DOHH2 (cell line): ENCODE data around the gene SENP3.
A peak's percentile ranks its signal among the peaks of the same experiment; 100 is the strongest.

Experiments
- H3F3A ChIP-seq: fragments of 200-600 bp; sonication (generic), shearing (Covaris generic); 2 replicates; pipeline ENCODE4 v1.6.0; 2016; ENCODE audit warnings: antibody characterized with exemption, mild to moderate bottlenecking; ENCODE audit not compliant: control insufficient read depth, insufficient read depth
- H3K27ac ChIP-seq: fragments of 200-600 bp; sonication (generic); 2 replicates; pipeline ENCODE4 v1.5.1; 2014; ENCODE audit warnings: low read depth, mild to moderate bottlenecking, low read length, moderate library complexity
- H3K27me3 ChIP-seq: fragments of 200-600 bp; sonication (generic); 2 replicates; pipeline ENCODE4 v1.6.1; 2014; ENCODE audit warnings: mild to moderate bottlenecking, low read length, mixed read lengths; ENCODE audit not compliant: control insufficient read depth
- H3K36me3 ChIP-seq: fragments of 200-600 bp; sonication (generic); 2 replicates; pipeline ENCODE4 v1.6.1; 2014; ENCODE audit warnings: mild to moderate bottlenecking, low read length, moderate library complexity, mixed read lengths; ENCODE audit not compliant: control insufficient read depth
- H3K4me1 ChIP-seq: fragments of 200-600 bp; sonication (generic); 2 replicates; pipeline ENCODE4 v1.6.1; 2014; ENCODE audit warnings: mild to moderate bottlenecking, low read length, mixed read lengths; ENCODE audit not compliant: control insufficient read depth
- H3K4me2 ChIP-seq: fragments of 200-600 bp; sonication (generic); 2 replicates; pipeline ENCODE4 v1.6.0; 2014; ENCODE audit warnings: mild to moderate bottlenecking, low read length, moderate library complexity
- H3K4me3 ChIP-seq: fragments of 200-600 bp; sonication (generic); 2 replicates; pipeline ENCODE4 v1.5.1; 2014; ENCODE audit warnings: mild to moderate bottlenecking, low read length, mixed read lengths
- H3K79me2 ChIP-seq: fragments of 200-600 bp; sonication (generic); 2 replicates; pipeline ENCODE4 v1.6.1; 2014; ENCODE audit warnings: mild to moderate bottlenecking, low read length, mixed read lengths; ENCODE audit not compliant: control insufficient read depth
- H3K9me2 ChIP-seq: fragments of 200-600 bp; sonication (generic); replicated peaks from 2 replicates; pipeline ENCODE4 v1.6.1; 2014; ENCODE audit warnings: mild to moderate bottlenecking, low read length, mixed read lengths; ENCODE audit not compliant: control insufficient read depth
- H3K9me3 ChIP-seq: fragments of 200-600 bp; sonication (generic); 2 replicates; pipeline ENCODE4 v1.6.1; 2014; ENCODE audit warnings: antibody characterized with exemption, low read length, mixed read lengths; ENCODE audit not compliant: control insufficient read depth, insufficient read depth
- H4K20me1 ChIP-seq: fragments of 200-600 bp; sonication (generic); 2 replicates; pipeline ENCODE4 v1.6.0; 2014; ENCODE audit warnings: low read depth, mild to moderate bottlenecking, antibody characterized with exemption, low read length, moderate library complexity; ENCODE audit not compliant: control insufficient read depth, insufficient read depth
- EZH2phosphoT487 ChIP-seq: fragments of 200-600 bp; sonication (generic); IDR thresholded peaks from 2 replicates; pipeline ENCODE4 v1.6.1; 2017; ENCODE audit warnings: borderline replicate concordance, mild to moderate bottlenecking, antibody characterized with exemption, low read length, moderate library complexity, mixed read lengths
- TF ChIP-seq, protein P1 (sequence below): fragments of 200-600 bp; sonication (generic); IDR thresholded peaks from one replicate; pipeline ENCODE4 v1.5.1; 2014; ENCODE audit warnings: antibody characterized with exemption, mild to moderate bottlenecking, low read depth, low read length; ENCODE audit not compliant: poor library complexity, severe bottlenecking

SENP3 gene

DNA sequence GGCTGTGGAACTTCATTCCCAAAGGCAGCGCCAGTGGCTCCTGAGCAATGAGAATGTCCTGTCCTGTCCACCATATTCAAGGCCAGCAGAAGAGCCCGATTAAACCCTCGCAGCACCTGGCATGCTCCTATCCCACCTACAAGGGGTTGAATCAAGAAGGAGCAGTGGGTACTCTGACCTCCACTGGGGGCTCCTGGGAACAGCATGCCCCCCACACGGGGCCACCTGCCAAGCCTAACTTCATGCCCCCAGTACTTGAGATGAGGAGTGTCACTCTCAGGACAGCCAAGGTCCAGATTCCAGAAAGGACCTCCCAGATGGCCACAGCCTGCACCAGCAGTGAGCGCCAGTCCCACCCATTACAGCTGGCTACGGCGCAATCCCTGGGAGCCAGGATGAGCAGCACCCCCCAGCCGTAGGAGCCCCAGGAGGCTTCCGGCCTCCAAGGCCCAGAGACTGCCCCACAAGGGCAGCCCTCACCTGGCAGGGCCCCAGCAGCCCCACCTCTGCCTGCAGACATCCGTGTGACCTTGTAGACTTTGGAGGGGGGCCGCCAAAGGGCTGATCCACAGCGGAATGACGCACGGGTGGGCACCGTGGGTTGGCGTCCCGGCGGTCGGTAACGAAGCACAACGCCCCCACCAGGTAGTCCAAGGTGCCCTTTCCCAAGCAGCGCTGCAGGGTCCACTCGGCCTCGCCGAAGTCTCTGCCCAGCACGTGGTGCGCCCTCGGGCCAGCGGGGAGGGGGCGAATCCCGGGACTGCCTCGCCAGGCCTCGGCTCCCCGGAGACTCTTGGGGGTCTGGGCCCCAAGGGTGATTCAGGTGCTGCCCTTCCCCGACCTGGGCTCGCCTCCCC, 20.9 kb downstream of the SENP3 start:
- Histone ChIP-seq H3K27ac (peak overlapping the region; percentile 82), H3K9me3 (no peaks in the 10 kb centered on the region), H3K4me1 (peaks cover 55% of the 10 kb centered on the region), H3K4me2 (peak overlapping the region; percentile 85), H3F3A (peaks cover 32% of the 10 kb centered on the region), H3K36me3 (peaks cover 74% of the 10 kb centered on the region), H3K4me3 (peak overlapping the region; percentile 93), H3K27me3 (no peaks in the 10 kb centered on the region), H3K9me2 (no peaks in the 10 kb centered on the region), H4K20me1 (no peaks in the 10 kb centered on the region), H3K79me2 (peaks cover 42% of the 10 kb centered on the region)
- no peak for TF ChIP-seq EZH2phosphoT487
- TF ChIP-seq, protein P1, sequence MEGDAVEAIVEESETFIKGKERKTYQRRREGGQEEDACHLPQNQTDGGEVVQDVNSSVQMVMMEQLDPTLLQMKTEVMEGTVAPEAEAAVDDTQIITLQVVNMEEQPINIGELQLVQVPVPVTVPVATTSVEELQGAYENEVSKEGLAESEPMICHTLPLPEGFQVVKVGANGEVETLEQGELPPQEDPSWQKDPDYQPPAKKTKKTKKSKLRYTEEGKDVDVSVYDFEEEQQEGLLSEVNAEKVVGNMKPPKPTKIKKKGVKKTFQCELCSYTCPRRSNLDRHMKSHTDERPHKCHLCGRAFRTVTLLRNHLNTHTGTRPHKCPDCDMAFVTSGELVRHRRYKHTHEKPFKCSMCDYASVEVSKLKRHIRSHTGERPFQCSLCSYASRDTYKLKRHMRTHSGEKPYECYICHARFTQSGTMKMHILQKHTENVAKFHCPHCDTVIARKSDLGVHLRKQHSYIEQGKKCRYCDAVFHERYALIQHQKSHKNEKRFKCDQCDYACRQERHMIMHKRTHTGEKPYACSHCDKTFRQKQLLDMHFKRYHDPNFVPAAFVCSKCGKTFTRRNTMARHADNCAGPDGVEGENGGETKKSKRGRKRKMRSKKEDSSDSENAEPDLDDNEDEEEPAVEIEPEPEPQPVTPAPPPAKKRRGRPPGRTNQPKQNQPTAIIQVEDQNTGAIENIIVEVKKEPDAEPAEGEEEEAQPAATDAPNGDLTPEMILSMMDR = no peak

DNA sequence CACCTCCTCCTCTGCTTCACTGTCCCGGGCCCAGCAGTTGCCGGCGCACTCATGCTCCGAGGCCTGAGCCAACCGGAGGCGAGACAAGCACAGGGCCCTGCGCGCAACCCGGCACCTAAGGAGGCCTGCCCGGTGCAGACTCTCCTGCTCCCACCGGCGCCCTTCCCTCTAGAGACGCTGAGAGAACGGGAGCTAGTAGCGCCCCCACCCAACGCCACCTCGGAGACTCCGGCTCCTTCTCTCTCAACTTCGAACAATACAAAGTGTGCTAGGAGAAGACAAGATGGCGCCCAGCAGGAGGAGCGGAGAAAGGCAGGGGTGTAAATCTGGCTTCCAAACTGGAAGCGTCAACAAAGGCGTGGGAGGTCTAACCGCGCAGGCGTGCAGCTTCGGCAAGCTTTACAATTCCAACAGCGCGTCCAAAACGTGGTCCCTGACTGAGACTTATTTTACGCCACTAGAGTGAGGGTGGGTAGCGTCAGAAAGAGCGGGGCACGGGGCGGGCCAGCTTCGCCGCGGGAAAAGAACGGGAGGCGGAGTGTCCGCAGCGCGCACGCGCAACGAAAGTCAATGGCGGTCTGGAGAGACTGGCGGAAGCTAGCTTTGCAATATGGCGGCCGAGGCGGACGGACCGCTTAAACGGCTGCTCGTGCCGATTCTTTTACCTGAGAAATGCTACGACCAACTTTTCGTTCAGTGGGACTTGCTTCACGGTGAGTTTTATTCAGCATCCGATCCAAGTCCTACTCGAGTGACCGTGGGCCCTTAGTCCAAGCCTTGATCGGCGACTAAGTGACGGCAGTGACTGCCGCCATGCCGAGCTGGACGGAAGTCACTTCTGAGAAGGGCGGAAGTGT, 21.8 kb downstream of the SENP3 start, which contains the start of gene MPDU1:
MPDU1 (plus strand) TSS at position 600 of the 857 bp plus-strand sequence; CDS start at position 611, 11 bp downstream.
- TF ChIP-seq, protein P1 = peak; percentile 29
- TF ChIP-seq EZH2phosphoT487 = no peak
- peak within 1 kb of the TSS; percentile 82 for H3K27ac ChIP-seq
- H3K4me1 ChIP-seq = peaks cover 47% of the 10 kb centered on the region
- H3K4me3 ChIP-seq = peak within 1 kb of the TSS; percentile 93
- H4K20me1 ChIP-seq = no peaks in the 10 kb centered on the region
- H3K79me2 ChIP-seq = peaks cover 42% of the 10 kb centered on the region
- no peaks in the 10 kb centered on the region for H3K9me2 ChIP-seq
- no peaks in the 10 kb centered on the region for H3K27me3 ChIP-seq
- H3K36me3 ChIP-seq = peaks cover 73% of the 10 kb centered on the region
- peaks cover 23% of the 10 kb centered on the region for H3F3A ChIP-seq
- H3K9me3 ChIP-seq = no peaks in the 10 kb centered on the region
- H3K4me2 ChIP-seq = peak within 1 kb of the TSS; percentile 85

DNA sequence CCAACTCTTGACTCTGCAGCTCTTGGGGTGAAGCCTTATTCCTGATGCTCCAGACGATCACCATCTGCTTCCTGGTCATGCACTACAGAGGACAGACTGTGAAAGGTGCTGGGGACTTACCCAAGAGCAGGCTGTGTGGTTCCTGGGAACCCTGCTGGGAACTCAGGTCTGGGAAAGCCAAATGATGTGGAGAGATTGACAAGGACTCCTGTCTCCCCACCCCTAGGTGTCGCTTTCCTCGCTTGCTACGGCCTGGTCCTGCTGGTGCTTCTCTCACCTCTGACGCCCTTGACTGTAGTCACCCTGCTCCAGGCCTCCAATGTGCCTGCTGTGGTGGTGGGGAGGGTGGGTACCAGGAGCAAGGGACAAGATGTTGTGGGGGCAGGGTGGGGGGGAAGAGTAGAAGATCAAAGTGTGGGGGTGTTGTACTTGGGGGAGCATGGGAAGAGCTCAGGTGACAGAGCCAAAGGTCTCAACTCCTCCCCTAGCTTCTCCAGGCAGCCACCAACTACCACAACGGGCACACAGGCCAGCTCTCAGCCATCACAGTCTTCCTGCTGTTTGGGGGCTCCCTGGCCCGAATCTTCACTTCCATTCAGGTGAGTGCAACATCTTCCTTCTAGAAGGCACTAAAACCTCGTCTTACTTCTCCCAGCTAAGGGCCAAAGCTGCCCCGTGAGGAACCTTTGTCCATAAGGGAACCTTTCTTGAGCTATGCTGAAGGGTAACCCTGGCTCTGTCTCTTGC, 25.1 kb downstream of the SENP3 start:
- no peak overlapping the region for H3K27ac ChIP-seq
- no peaks in the 10 kb centered on the region for H3K27me3 ChIP-seq
- H3K36me3 ChIP-seq = peaks cover 75% of the 10 kb centered on the region
- peaks cover 30% of the 10 kb centered on the region for H3K4me1 ChIP-seq
- peaks cover 42% of the 10 kb centered on the region for H3K79me2 ChIP-seq
- no peak overlapping the region for H3K4me2 ChIP-seq
- H3K4me3 ChIP-seq = no peak overlapping the region
- H3F3A ChIP-seq = peaks cover 3% of the 10 kb centered on the region; the same call in 1 of the 2 replicates
- H3K9me3 ChIP-seq = no peaks in the 10 kb centered on the region
- no peaks in the 10 kb centered on the region for H3K9me2 ChIP-seq
- no peak for TF ChIP-seq EZH2phosphoT487
- TF ChIP-seq, protein P1 = no peak
- no peaks in the 10 kb centered on the region for H4K20me1 ChIP-seq
